Activated effector memory CD4-positive, alpha-beta T cell treated with Interleukin-2 at 50 U/mL for 16 hours (primary cell): Measurements from ENCODE around the gene RBFOX1.

Source experiments
- DNase-seq: peaks from one replicate; pipeline ENCODE4 v3.0.0-alpha.2; 2020

Gene RBFOX1

DNA sequence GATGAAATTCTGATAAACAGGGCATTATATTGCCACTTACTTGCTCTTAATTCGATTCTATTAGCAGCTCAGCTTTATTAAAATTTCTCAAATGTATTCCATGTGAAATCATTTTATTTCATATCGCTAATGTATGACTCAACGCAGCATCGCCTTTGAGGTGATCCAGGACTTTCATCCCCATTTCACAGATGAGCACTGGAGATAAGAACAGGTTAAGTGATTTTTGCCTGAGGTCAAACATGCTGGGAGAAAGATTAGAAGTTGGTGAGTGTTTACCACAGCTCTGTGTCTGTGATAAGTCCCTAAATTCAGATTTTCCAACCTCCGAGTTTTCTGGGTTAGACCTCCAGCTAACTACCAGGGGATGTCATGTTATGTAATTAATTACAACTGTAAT, 43.6 kb downstream of the RBFOX1 start:
- DNase-seq: no peak

GRCh38 chr16:7377231-7377630, 44.6 kb downstream of the RBFOX1 start:
- no peak for DNase-seq

DNA sequence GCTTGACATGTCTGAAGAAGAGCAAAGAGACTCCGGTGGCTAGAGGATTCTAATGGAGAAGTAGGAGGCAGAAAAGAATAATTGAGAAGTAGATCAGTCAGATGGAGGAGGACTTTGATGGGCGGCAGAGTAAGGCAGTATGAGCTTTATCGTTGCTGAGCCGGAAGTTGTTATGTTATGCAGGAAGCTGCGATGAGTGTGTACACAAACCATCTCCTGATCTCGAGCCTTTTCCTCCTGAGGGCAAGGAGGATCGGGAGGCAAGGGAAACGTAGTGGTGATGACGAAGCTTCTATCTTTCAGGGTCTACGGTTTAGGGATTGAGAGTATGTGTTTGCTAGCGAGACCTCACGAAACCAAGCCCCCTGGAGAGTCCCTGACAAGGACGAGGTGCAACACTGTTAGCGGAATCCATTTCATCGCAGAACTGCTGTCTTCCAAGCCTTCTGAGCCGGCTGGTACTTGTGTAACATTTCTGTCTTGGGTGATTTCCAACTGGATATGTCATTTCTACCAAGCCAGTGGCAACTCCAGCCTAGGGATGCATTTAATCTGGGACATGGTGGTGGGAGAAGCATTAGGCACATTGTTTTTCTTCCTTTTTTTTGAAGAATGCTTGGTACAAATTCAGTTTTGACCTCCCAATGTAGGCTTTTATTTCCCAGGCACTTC, 45.5 kb downstream of the RBFOX1 start:
- no peak for DNase-seq

- DNase-seq: no peak
Observed at GRCh38 chr16:7380441-7380840, 47.8 kb downstream of the RBFOX1 start.

DNA sequence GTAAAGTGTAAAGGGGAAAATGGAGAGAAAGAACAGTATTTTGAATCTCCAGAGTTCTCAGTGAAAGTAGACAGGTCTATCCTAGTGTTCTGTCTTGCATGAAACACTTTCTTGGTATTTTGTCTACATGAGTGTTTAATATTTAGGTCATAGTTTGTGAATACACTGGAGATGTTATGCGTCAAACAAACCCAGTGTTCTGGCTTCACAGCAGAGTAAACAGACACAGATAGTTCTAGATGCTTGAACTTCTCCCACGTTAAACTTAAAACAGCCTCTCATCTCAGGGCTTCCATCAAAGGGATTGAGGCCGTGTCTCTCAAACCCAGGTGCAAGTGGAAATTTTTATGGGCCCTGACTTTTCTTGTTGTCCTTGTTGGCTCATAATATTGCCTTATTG, 48.3 kb downstream of the RBFOX1 start:
- no peak for DNase-seq

GRCh38 chr16:7381671-7382070, 49.0 kb downstream of the RBFOX1 start:
- DNase-seq: no peak

- DNase-seq: no peak
Observed at GRCh38 chr16:7382521-7382920, 49.9 kb downstream of the RBFOX1 start.

GRCh38 chr16:7390974-7391373, 58.3 kb downstream of the RBFOX1 start:
- DNase-seq: no peak

GRCh38 chr16:7391694-7392093, 59.0 kb downstream of the RBFOX1 start:
- no peak for DNase-seq

DNA sequence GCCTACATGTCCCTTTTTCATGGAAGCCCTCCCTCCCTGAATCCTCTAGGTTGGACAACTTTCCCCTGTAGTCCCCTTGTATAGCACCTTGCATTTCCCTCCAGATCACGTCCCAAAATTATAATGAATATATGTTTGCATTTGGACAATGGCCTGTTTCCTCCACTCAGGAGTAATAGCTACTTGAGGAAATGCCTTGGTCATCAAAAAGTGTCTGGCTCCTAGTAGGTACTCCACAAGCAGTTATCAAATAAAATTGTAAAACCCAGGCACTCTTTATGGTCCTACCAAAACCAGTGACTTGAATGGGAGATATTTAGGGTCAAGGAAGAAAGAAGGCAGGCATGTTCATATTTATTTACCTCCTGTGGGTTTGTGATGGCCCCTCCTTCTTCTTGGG, 59.6 kb downstream of the RBFOX1 start:
- DNase-seq: no peak

DNA sequence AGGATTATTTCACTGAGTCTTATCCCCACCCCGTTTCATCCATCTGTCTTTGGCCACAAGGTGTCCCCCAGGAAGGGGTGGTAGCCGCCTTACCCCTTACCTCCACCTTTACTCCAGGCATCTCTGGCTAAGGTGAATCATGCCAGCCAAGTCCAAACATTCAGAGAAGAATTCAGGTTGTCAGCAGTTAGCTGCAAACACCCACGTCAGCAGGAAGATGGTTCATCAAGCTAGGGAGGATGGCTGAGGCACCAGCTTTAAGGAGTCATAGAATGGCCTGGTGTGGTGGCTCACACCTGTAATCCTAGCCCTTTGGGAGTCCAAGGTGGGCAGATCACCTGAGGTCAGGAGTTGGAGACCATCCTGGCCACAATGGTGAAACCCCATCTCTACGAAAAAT, 61.0 kb downstream of the RBFOX1 start:
- no peak for DNase-seq

GRCh38 chr16:7394720-7395336, 62.2 kb downstream of the RBFOX1 start:
- no peak for DNase-seq

DNA sequence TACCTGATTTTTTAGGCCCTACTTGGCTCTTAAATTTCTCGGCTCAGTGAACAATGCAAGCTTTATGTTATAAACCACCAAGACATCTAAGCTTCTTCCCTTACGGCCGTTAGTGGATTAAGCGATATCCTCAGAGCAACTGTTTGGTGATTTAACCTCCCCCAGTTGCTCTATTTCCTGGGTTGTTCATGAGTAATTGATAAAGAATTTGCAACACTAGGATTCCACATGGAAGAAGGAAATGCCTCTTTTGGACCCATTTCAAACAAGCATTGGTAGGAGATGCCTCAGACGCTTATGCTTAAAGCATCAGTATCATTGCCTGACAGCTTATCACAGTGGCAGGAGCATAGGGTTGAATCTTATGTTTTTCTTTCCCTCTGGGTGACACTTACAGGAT, 65.3 kb downstream of the RBFOX1 start:
- DNase-seq: no peak

- no peak for DNase-seq
Observed at GRCh38 chr16:7398536-7398935, 65.9 kb downstream of the RBFOX1 start.

GRCh38 chr16:7399296-7399695, 66.7 kb downstream of the RBFOX1 start:
- DNase-seq: no peak

- no peak for DNase-seq
Observed at GRCh38 chr16:7400117-7400890, 67.7 kb downstream of the RBFOX1 start.

GRCh38 chr16:7404217-7404616, 71.6 kb downstream of the RBFOX1 start:
- no peak for DNase-seq

DNA sequence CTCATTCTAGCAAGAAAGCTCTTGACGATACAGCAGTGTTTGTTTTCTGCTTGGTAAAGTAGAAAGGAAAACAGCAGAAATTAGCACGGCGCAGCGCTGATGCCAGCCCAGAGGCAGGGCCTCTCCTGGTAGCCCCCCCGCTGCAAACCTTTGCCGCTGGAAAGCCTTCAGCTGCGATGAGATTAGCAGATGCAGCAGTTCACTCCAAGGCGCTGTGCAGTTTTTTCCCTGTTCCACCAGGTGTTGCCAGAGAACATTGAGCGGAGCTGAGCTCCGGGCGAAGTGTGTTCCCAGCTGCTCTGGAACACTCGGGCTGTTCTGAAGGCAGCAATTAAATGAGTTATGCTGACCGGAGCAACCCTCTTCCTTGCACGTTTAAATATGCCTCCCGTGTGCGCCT, 72.5 kb downstream of the RBFOX1 start:
- DNase-seq: no peak

GRCh38 chr16:7408700-7409365, 76.2 kb downstream of the RBFOX1 start:
- DNase-seq: no peak

DNA sequence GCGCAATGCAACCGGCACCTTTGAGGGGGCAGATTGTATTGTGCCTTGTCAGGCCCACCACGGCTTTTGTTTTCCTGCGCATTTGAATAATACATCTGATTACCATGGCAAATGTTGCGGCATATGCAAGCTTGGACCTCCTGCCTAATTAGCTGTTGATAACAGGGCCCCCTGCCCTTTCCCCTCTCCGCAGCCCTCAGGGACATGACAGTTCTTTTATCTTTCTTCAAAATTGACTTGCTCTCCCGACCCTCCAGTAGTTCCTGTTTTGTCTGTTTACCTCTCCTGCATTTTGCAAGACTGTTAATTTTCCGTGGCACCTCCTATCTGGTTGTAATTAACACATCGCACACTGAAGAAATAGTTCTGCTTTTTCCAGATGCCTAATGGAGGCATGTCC, 86.8 kb downstream of the RBFOX1 start:
- DNase-seq: no peak

DNA sequence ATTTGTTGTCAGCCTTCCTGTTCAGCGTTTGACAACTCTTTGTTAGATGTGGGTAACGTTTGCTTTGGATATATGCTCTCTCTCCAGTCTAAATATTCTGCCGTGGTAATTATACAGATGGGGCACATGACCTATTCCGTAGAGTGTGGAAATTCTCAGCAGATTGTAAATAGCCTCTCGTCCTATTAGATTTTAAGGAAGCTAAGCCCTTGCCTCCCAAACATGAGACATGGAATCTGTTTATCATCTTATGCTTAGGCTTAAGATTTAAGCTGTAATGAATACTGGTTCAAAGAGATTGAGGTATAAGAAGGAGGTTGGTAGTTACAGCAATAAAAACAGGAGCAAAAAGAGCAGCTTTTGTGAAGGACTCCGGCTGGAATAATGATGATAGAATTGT, 87.4 kb downstream of the RBFOX1 start:
- DNase-seq: no peak

DNA sequence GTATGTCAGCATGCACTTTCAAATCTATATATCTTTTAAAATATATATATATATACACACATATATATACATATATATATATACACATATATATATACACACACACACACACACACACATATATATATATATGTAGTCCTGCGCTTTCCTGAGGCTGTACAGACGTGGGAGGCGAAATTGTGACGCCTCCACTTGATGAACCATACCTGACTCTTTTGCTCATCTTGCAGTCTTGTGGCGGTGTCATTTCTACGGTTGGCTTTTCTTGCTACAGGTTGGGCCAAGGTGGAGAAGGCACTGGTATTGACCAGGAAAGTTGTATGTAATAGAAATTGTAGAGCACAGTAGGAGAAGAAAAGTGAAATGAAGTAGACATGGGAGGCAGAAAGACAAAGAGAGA, 88.2 kb downstream of the RBFOX1 start:
- DNase-seq: no peak

GRCh38 chr16:7421578-7421977, 88.9 kb downstream of the RBFOX1 start:
- no peak for DNase-seq
